HG03060 (cell line): ENCODE results near the gene MRPS18A.

Experiments
- ATAC-seq: cut with Tn5 transposase; IDR thresholded peaks from one replicate; pipeline ENCODE4 v1.9.1; 2021; ENCODE audit warnings: low read depth, moderate number of reproducible peaks; ENCODE audit not compliant: unreplicated experiment

The MRPS18A gene

DNA sequence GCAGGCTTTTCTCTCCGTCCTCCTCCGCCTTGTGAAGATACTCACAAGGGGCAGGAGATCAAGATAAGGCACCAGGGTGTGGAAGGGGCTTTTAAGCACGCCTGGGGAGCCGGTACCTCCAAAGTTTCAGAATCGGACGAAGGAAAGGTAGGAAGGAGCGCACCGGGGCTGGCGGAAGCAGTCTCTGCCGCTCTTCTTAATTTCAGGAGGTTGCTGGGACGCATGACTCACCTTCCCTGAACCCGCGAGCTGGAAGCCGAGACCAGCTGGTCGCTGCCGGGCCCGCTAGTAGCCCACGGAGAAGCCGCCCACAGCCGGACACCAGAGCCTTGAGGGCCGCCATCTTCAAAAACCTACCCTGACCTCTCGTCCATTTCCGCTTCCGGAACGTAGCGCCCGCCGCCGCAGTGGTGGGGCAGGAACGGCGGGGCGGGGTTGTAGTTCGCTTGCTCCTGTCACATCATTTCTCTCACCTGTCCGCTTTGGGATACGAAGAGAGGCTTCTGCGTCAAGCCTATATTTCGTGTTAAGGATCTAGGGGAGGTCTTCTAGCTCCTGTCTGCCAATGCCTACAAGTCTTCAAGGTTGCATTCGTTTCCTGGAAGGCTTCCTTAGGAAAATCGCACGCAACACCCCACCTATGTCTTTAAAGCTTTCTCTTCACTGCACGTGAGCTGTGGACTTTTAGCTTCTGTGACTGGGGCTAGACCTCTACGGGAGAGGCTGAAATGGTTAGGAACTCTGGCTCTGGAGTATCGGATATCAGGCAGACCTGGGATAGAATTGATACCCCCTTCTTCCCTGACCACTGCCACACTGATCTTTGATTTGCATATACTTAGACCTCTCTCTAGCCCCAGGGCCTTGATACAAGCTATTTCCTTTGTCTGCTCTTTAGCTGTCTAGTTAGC lies at the start of gene MRPS18A:
MRPS18A (minus strand) TSS at position 355 of the 911 bp plus-strand sequence; CDS start at position 343, 12 bp downstream.
- peak; percentile 43 for ATAC-seq

DNA sequence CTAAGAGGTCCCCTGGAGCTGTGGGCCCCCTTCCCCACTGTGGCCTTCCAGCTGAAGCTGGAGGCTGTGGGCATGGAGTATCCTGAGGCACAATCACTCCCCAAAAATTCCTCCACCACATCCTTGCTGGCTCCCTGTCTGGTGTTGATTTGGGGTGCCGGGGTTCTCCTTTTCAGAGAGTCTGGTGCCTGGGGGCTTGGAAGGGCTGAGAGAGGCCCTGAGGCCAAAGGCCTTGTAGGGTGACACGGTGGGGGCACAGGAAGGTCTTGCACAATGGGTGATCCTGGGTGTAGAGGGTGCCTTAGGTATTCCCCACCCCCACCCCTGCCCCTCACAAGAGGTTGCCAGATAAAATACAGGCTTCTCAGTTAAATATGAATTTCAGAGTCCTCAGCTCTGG lies 49.3 kb upstream of the MRPS18A start:
- ATAC-seq, result no peak

DNA sequence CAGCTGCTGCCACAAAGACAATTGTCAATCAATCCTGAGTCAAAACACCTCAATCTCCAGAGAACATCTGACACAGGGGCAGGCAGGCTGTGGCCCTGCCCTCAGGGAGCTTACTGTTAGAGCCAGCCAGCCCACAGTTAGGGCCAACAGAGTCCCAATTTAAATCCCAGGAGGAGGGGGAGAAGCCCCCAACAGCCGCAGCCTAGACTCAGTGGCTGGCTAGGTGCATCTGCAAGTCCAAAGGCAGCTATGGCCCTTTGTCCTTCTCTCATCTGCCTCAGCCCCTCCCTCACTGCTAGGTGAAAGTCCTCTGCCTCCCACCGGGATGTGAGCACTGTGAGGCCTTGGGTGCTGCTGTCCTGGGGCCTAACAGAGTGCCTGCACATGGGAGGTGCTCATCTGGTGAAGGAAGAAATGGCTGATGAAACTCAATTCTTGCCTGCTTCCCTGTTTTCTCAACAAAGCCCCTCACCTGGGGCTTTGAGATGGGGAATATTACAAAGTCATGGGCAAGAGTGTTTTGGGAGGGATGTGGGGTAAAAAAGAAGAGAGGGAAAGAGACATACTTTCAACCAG lies 48.7 kb upstream of the MRPS18A start:
- no peak for ATAC-seq

DNA sequence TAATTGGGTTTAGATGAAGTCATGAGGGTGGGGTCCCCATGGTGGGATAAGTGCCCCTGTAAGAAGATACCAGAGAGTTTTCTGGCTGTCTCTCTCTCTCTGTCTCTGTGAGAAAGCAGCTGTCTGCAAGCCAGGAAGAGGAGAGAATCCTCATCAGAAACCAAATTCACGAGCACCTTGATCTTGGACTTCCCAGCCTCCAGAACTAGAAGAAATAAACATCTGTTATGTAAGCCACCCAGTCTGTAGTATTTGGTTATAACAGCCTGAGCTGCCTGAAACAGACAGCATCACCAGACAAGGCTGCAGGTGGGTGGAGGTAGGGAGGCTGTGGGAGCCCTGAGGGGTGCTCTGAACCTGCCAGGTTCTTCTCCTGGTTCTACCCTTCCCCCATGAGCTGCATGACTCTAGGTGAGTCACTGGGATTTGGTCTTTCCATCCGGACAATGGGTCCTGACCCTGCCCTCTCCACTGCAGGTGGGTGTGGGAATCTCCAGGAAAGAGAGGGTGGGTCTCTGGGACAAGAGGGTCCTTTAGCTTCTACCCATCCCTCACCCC lies 48.1 kb upstream of the MRPS18A start:
- no peak for ATAC-seq

DNA sequence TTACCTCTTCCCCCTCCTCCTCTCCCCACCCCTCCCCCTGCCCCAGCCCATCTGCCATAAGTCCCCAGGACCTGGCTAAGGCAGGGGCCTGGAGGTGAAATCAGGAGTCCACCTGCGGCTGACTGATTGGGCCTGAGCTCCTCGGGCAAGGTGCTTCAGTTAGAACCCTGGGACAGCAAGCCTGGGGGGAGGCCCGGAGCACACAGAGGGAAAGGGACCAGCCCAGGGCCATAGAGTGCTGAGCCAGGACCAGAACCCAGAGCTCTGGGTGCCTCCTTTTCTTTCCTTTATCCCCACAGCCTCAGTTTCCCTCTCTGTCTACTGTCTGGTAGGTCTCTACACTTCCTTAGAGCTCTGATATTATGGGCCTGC lies 46.7 kb upstream of the MRPS18A start:
- no peak for ATAC-seq

DNA sequence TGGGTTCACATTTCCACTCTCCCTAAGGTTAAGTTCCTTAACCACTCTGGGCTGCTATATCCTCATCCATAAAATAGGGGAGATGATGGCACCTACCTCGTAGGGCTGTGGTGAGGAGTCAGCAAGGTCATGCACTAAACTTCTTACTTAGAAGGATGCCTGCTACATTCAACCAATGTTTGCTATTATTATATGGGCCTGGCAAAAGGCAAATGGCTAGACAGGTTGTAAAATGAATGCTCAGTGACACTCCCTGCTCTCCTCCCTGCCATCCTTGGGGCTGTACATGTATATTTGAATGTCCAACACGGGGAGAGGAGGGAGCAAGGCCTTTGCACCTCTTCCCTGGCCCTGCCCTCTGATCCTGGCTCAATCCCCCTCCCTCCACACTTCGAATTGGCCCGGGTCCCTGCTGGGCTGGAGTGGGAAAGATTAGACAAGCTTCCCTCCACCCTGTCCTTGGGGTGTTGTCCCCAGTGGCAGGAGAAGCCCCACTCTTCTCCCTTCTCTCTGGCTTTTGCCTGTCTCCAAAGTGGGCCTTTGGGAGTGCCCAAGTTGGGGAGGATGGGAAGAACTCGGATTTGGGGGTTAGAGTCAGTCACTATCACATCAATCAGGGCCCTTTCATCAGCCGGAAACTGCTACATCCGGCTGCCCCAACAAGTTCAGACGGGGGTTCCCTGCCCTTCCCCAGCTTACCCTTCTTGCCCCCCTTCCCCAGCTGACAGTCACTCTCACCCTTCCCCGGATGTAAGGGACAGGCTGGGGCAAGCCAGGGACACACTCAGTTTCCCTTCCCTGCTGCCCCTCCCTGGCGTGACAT lies 46.1 kb upstream of the MRPS18A start:
- no peak for ATAC-seq

DNA sequence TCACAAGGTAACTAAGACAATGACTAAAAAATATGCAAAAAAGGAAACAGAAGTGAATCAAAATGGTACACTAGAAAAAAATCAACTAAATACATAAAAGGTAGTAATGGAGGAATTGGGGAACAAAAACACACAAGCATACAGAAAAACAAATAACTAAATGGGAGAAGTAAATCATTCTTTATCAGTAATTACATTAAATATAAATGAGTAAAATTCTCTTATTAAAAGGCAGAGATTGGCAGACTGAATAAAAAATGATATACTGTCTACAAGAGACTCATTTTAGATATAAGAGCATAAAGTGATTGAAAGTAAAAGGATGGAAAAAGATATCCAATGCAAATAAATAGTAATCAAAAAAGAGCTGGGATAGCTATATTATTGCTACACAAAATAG lies 43.0 kb upstream of the MRPS18A start:
- ATAC-seq, result no peak

DNA sequence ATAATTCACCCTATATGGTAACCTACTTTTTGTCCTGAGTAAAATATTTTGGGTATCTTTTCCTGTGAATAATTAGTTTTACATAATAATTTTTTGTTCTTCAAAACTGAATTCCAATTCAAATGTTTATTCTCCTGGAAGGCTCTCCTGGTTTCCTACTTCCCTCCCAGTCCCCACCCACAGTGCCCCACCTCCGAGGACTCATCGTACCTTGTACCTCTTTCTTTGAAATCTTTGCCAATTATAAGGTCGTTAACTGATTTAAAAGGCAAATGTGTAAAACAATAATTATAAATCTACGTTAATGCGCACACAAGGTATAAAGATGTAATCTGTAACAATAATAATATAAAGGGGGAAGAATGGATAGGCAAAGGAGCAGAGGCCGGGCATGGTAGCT lies 41.9 kb upstream of the MRPS18A start:
- no peak for ATAC-seq

DNA sequence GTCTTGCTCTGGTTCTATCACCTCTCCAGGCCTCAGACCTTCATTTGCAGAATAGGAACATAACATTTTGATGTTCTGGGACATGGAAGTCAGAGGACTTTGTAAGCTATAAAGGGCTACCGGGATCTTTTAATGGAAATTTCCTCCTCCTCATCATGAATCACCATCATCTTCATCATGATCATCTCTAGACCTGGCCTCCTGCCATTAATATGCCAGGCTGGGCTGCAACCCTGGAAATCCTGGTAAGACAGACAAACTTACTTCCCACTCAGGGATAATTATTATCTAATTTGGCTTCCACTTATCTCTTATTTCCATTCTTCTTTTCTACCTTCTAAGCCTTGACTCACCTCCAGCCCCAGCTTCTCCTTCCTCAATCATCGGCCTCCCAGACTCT lies 41.0 kb upstream of the MRPS18A start:
- no peak for ATAC-seq

DNA sequence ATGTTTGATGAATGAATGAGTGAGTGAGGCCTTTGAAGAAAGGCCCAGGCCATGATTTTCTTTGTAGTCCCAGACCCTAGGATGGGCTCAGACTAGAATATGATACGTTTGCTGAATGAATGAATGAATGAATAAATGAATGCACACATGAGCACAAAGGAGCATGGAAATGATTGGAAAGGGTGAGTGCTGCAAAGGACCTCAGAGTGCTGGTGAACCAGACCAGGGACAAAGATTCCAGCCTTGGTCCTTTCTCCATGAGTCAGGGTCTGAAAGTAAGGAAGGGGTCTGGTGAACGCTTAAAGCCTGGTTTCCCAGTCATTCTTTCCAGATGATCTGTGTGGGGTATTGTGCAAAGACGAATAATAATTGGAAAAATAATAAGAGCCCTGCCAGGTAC lies 40.0 kb upstream of the MRPS18A start:
- no peak for ATAC-seq

DNA sequence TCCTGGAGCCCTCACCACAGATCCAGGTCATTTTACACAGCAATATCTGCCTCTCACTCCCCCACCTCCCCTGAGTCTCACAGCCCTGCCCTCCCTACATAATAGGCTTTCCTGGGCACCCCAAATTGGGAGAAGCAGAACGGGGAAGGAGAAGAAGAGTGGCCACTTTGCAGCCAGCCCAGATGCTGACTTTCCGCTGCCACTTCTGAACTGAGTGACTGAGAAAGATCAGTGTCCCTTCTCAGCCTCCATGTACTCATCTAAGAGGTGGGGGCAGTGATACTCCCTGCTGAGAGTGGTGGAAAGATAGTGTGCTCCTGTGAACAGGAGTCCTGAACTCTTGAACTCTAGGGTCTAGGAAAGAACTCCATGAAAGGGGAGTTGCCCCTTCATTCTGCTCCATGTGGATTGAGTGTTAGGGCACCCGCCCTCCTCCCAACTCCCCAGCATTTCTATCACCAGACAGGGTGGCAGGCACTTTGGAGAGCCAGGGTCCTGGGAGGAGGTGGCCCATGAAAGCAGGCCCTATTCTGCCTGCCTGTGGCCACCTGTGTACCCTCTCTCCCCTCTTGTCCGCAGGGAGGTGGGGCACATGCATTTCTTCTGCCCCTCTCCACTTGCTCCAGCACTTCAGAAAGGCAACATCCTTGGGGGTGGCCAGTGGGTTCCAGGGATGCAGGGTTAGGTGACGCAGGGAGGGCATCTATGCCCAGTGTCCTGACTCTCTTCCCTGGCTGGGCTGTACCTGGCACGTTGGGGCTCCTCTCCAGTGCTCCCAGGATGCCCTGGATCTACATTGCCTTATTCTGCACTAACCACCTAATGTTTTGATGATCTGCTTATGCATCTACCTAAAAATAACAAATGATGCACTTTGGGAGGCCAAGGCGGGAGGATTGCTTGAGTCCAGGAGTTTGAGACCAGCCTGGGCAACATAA lies 38.3 kb upstream of the MRPS18A start:
- no peak for ATAC-seq

DNA sequence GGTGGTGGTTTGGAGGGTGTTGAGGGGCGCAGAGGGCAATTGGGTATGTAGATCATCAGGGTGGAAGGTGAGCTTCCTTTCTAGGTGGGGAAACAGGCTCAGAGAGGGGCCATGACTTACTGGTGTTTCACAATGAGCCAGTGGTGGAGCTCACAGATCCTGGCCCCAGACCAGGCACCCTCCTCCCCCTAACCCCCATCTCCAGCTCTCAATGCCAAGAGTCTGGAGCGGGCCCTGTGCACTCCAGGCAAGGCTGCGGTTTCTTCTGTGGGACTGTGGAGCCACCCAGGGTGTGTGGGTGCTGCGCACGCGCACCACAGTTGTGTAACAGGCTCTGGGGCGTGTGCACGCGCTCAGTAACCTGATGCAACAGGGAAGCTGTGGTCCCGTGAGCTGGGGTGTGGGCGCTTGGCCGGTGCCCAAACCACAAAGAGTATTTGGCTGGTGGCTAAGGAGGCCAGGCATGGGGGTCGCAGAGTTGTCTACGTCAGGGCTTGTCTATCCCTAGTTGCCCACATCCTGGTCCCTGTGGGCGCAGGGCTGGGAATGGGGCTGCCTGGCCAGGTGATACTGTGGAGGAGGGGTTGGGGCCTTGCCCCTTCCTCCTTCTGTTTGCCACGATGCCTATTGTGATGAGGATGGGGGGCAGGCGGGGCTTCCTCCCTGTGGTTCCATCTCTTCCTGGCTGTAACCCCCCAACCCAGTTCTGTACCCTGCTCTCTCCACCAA lies 37.5 kb upstream of the MRPS18A start:
- no peak for ATAC-seq

DNA sequence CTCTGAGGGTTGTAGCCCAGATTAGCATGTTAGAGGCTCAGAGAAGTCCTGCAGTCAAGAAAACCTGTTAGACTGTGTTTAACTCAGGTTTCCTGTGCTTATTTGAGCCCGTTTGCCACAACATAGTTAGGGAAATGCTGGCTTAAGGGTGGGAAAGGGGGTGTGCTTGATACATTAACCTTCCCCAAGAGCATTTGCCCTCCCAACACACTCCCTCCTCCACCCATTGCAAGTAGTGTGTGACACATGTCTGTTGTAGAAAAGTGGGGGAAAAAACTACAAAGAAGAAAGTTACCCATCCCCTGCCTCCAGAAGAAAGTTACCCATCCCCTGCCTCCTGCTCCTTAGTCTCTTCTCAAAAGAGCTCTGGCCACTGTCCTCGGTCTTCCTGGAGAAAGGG lies 36.8 kb upstream of the MRPS18A start:
- no peak for ATAC-seq

DNA sequence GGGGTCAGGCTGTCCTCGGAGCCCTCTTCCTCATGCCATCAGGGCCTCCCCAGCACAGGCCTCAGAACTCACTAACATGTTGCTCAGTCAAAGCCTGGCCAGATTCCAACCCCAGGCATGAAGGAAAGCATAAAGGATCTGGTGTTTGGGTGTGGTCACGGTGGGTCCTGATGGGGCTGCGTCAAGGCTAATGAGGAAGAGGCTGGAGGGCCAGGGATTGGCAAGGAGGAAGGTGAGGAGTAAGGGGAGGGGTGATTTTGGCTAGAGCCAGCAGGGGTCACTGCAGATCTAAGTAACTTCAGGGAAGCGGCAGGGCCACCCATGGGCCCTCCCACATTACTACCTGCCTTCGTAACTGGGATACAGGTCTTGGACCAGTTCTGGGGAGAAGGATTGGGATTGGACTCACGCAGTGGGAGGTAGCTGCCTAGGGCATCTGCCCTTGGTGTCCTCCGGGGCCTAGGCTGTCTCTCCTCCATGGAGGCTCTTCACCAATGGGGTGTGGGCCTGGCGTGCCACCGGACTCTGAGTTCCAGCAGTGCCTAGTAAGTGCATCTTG lies 36.2 kb upstream of the MRPS18A start:
- no peak for ATAC-seq

DNA sequence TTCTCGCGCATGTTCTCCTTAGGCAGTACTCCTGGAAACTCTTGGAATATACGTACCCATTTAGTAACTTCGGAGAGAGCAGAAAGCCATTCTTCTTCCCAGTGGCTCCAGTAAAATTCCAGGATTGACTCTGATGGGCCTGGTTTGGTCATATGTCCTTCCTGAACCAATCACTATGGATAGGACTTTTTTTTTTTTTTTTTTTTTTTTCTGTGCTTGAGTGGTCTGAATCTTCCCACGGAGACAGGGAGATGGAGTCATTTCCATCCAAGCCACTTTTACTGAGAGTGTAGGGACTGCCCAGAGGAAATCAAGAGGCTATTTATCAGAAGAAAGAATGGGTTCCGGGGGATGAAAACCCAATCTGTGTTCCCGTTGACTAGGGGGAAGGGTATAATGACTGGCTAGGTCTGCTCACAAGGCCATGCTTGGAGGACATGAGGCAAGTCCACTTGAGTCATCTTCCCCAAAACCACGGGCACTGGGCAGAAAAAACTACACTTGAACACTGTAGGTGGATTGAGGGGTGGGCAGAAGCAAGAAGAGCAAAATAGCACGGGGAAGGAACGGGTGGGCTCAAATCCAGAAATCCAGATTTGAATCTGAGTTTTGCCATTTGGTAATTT lies 35.4 kb upstream of the MRPS18A start:
- no peak for ATAC-seq

DNA sequence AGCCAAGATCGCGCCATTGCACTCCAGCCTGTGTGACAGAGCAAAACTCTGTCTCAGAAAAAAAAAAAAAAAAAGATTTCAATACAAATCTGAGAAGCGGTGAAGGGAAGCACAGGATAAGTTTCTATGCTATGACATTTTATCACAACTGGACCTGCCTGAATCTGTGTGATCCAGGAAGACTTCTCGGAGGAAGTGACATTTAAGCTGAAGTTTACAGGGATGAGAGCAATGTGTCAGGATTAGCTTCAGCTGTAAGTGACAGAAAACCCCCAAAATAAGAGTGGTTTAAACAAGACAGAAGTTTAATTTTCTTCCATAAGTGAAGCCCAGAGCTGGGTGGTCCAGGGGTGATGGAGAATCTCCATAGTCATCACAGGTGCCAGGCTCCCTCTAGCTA lies 33.4 kb upstream of the MRPS18A start:
- ATAC-seq, result no peak

DNA sequence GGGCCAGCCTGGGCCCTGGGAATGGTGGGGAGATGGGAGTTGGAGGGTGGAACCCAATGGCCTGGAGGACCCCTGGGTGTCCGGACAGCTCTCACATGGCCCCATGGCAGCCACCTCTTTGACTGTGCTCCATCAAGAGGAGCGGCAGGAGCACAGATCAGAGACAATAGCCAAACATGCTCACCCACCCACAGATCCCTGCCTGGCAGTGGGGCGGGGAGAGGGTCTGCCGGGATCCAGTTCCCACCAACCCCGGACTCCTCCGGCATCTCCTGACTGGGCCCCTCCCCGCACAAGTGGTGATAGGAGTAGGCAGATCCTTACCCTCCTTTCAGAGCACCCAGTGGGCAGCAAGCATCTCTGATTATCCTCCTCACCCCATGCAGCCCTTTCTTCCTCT lies 31.9 kb upstream of the MRPS18A start:
- ATAC-seq, result no peak

DNA sequence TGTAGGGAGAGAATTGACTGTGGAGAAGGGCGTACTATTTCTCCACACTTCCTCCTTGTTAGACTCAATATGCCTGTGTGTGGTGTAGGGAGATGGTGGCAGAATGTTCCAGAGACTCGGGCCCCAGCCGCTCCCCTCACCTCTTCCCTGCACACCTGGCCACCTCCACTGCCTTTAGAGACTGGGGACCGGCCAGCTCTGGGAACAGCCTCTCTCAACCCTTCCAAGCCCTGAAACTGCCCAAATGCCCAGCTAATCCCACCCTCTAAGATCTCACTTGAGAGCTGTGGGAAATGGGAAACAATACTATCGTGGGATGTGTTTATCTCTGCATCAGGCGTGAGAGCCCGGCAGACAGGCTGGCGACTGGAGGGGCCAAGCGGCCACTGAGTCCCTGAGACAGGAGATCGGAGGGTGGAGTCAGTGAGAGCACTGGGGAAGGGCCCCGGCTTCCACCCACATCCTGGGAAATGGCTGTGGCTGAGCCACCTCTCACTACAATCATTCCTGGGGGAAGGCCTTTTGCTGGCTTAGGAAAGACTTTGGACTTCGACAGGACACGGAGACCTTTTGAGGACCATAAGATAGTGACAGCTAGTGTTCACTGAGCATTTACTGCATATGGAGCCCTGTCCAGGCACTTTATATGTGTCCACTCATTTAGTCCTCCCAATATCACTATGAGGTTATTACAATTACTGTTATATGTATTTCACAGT lies 31.0 kb upstream of the MRPS18A start:
- no peak for ATAC-seq
